NCI-H2029 (cell line): ENCODE data around the gene C10orf71.

Experiments
- DNase-seq: peaks from one replicate; lab custom pipeline; 2025; lab: John Stamatoyannopoulos, UW

The C10orf71 gene

GRCh38 chr10:49293208-49293603 is 5.8 kb upstream of the C10orf71 start:
- DNase-seq, result no peak

GRCh38 chr10:49294731-49295130 is 4.2 kb upstream of the C10orf71 start:
- no peak for DNase-seq

GRCh38 chr10:49295297-49295696 is 3.7 kb upstream of the C10orf71 start:
- no peak for DNase-seq

DNA sequence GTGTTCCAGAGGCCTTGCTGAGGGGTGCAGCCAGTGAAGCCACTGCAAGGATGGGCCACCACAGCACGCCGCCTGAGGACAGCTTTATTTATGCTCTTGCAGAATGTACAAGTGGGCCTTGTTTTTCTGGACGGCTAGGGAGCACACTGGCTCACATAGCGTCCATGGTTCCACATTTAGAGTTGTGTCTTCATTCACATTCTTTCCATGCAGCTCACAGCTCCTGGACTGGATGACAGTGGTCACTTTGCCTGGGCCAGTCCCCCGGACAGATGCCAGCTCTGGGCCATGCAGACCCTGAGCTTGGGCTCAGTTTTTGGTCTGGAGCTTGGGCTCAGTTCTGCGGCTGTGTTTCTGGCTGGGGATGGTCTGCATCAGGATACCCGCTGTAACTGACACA is 2.6 kb upstream of the C10orf71 start:
- no peak for DNase-seq

DNA sequence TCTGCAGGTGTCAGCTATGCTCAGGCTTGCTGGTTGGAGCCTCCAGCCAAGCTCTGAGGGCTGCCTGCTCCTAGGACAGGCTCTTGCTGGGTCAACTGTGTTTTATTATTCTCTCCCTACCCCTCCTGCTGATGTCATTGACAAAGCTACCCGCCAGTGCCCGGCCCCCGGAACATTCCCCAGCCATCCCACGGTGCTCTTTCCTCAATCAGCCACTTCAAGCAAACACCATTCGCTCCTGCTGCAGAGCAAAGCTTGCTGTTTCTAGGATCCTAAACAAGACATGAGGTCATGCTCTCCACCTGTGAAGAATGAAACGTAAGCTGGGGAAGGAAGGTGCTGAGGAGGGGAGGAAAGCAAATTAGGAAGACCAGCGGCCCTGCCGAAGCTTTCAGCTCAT is 2.1 kb upstream of the C10orf71 start:
- DNase-seq, result no peak

- DNase-seq, result no peak
Observed at GRCh38 chr10:49297818-49298670, 926 bp upstream of the C10orf71 start.

DNA sequence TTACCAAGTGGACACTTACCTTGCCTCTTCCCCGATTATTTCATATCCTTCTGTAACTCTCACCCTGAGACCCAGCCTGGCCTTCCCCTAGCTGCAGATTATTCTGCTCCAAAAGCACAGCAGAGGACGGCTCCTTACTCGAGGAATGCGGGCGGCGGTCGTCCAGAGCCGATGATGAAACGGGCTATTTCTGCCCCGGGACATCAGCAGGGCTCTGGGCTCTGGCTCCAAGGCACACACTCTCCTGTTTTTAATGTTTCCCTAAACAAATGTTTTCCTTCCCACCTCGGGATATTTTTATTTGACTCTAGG is 343 bp upstream of the C10orf71 start:
- DNase-seq, result no peak

- no peak for DNase-seq
Observed at GRCh38 chr10:49299816-49300139, 808 bp downstream of the C10orf71 start.

- no peak for DNase-seq
Observed at GRCh38 chr10:49300140-49300974, 1.4 kb downstream of the C10orf71 start.

- DNase-seq, result no peak
Observed at GRCh38 chr10:49301302-49301701, 2.3 kb downstream of the C10orf71 start.

DNA sequence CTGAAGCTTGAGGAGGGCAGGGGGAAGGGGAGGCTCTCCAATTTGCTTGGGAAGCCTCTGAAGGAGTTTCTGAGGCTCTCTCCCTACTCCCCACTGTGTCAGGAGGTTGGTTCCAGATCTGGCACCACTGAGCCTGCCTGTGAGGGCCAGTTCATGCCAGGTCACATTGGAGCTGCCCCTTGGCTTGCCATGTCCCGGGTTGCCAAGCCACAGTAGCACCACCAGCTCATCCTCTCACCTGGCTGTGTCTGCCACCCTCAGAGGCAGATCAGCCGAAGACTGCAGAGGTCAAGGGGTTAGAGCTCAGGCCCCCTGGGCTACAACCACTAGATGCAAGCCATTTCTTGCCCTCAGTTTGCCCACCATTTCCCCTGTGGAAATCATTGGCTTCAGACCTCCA is 3.1 kb downstream of the C10orf71 start:
- DNase-seq, result no peak

DNA sequence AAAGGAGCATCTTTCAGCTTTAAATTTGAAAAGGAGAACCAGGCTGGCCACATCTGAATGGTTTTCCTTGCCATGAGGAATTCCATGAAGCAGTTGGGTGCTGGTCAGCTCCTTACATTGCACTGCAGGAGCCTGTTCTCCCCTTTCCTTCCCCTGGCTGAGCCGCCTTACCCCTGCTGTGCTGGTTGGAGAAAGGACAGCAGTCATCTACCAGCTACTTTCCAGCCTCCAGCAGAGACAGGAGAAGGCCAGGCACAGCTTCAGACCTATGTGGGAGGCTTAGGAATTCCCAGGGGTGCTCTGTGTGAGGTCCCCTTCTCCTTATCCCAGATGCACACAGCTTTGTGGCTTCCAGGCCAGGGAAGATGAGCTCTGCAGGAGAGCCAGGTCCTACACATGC is 4.7 kb downstream of the C10orf71 start:
- DNase-seq, result no peak

- no peak for DNase-seq
Observed at GRCh38 chr10:49304137-49304536, 5.2 kb downstream of the C10orf71 start.

DNA sequence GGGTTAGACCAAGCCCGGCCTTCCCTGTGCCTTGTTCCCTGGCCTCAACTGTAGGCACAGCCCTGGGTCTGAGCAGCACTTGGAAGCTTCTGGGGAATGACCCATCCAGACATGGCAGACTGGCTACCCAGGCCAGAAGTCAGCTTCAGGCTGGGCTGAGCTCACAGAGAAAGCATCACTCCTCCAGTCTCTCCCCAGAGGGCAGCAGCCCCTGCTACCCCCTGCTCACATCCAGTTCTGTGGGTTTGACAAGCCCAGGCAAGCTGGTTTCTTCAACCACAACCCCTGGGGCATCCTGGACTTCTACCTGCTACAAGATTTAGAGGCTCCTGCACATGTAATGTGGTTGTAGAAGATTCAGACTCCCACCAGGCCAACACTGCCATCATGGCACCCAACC is 9.0 kb downstream of the C10orf71 start:
- no peak for DNase-seq

DNA sequence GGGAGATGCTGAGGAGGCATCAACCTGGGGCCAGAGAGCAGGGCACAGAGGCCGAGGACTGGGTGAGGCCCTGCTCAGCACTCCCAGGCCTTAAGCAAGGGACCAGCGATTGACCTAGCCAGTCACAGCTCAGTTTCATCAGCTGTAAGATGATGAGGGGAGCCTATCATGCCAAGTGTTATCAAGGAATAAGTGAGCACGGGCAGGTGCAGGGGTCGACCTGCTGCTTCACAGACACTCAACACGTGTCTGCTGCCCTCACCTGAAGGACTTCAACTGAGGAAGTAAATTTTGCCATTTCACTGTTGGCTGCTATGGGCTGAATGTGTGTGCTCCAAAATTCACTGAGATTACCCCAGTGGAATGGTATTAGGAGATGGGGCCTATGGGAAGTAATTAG is 9.9 kb downstream of the C10orf71 start:
- DNase-seq, result no peak

GRCh38 chr10:49309691-49310411 is 10.9 kb downstream of the C10orf71 start:
- no peak for DNase-seq

DNA sequence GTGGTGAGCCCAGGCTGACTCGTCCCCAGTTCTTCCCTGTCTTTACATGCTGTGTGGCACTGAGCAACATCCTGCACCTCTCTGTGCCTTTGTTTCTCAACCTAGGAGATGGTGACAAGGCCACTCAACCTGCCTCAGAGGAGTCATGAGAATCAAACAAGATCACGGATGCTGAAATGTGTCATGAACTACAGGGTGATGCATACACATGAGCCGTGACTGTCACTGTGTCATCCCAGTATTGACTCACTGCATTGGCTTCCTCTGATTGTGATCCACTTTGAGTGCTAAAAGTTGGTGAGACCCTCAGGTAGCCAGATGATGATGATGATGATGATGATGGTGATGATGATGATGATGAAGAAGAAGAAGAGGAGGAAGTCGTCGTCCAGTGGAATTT is 11.5 kb downstream of the C10orf71 start:
- no peak for DNase-seq

DNA sequence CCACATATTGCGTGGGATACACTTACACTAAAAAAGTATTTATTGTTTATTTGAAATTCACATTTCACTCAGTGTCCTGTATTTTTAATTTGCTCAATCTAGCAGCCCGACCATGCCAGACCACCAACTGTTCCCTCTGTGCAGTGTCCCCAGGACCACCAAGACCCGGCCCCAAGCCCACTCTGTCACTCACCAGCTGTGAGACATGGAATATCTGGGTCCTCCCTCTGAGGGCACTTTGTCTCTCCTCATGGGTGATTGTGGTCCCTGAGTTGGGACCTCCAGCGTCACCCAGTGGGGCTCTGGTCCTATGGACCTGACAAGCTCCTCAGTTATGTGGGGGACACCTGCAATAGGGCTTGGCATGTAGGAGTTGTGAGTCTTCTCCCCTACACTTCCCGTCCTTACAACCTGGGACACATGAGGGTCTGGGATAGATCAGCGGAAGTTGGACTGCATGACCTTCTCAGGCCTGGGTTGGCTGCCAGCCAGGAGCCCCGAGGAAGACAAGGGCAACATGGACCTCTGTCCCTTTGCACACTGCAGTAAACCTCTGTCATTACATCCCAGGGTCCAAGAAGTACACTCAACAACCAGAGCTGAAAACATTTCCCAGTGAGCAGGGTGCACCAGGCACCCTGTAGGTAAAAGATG is 12.1 kb downstream of the C10orf71 start:
- DNase-seq, result no peak

DNA sequence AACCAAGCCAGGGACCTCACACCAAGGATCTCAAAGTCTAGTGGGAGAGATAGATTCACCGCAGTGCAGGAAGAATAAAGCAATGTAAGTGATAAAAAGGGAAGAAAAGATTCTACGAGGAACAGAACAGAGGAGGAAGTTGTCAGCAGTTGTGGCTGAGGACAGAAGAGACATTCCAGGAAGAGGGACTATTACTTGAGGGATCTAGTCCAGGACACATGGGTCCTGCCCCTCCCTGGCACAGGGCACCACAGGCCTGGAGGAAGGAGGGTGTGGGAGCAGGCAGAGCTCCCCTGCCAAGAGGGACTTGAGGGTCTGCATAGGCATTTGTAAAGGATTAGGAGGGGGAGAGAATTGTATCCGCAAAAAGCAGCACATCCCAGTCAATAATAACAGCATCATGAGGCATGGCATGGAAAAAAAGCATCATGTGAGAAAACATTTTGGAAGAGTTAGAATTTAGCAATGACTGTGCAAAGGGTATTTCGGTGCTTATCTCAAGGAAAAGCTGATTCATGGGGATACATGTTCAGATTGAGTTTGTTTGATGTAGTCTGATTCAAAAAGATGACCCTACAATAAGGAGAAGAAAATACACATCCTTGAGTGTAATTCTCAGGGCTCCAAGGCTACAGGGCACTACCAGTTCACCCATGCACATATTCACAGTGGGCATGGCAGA is 12.7 kb downstream of the C10orf71 start:
- DNase-seq, result no peak

DNA sequence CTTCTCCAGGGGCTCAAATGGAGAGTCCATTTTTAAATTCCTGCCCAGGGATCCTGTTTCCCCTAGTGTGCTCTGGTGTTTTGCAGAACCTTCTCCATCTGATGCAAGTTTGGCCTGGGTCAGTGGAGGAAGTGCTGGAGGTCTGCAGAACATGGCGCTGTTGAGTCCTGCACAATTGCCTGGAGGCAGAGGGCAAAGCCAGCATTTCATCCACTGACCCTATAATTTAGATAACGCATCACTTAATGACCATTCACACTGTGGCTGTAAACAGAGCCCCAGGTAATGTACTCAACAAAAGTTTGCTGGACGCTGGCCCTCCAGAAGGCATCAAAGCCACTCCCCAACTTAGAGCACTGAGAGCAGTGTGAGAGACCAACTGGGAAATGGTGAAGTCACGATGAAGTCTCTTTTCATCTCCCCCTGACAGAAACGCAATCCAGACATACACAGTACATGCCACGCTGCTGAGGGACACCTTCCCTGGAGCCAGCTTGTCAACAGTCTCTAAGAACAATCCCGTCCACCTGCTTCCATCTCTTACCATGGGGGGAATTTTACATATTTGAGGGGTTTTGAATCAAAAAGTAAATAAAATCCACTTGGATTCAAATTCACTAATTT is 13.4 kb downstream of the C10orf71 start:
- no peak for DNase-seq

DNA sequence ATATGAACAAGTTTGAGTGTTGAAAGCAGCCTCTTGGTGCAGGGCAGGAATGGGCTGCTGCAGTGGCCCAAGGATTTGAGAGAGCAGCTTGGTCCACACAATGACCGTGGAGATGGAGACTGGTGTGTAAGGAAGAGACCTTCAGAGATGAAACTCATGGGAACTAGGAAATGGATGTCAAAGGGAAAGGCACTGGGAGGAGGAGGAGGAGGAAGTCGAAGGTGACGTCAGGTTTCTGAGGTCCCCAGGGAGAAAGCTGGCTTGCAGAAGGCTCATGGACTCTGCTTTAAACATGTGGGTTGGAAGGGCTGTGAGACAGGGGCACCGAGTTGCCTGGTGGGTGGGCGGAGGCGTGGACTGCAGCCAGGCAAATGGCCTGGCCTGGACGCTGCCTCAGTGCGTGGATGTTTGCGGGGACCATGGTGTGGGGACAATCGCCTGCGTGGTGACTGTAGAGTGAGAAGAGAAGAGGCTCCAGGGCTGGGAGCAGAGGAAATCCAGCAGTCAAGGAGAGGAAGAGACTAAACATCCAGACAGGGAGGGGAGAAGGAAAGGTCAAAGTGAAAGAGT is 14.6 kb downstream of the C10orf71 start:
- no peak for DNase-seq
